ENCODE results near the gene POLR3K. TPM values are rescaled to one million over a fixed set of nuclear protein-coding genes. Genes with fewer than 3 reads are reported as not detected.
"Not testable (repeated sequence)": the region's sequence is repeated elsewhere in the genome, so short reads cannot be mapped to it uniquely, and the experiment has no call there.

Gene POLR3K
- total RNA-seq, 1 donor: 5.6 TPM

DNA sequence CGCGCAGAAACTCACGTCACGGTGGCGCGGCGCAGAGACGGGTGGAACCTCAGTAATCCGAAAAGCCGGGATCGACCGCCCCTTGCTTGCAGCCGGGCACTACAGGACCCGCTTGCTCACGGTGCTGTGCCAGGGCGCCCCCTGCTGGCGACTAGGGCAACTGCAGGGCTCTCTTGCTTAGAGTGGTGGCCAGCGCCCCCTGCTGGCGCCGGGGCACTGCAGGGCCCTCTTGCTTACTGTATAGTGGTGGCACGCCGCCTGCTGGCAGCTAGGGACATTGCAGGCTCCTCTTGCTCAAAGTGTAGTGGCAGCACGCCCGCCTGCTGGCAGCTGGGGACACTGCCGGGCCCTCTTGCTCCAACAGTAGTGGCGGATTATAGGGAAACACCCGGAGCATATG, 42.6 kb downstream of the POLR3K start:
- peak; percentile 52 for TF ChIP-seq CTCF (IDR thresholded peaks at IDR 0.05; ENCODE audit: insufficient read depth, low read depth, low read length)
- DNase-seq (ENCODE audit: low read depth); H3K4me3 ChIP-seq (ENCODE audit: low read depth, low read length): not testable (repeated sequence)

DNA sequence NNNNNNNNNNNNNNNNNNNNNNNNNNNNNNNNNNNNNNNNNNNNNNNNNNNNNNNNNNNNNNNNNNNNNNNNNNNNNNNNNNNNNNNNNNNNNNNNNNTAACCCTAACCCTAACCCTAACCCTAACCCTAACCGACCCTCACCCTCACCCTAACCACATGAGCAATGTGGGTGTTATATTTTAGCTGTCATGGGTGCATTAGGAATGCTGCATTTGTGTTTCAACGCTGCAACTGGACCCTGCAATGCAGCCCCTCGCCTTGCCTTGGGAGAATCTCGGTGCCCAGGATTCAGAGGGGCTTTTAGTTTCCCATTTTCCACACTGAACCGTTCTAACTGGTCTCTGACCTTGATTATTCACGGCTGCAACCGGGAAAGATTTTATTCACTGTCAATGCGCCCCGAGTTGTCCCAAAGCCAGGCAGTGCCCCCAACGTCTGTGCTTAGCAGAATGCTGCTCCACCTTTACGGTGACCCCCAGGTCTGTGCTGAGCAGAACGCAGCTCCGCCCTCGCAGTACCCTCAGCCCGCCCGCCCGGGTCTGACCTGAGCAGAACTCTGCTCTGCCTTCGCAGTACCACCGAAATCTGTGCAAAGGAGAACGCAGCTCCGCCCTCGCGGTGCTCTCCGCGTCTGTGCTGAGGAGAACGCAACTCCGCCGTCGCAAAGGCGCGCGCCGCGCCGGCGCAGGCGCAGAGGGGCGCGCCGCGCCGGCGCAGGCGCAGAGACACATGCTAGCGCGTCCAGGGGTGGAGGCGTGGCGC, 43.3 kb downstream of the POLR3K start:
- no peak for TF ChIP-seq CTCF (IDR thresholded peaks at IDR 0.05; ENCODE audit: insufficient read depth, low read depth, low read length)
- peak overlapping the region; percentile 58 for H3K4me3 ChIP-seq (ENCODE audit: low read depth, low read length)
- no peak for DNase-seq (ENCODE audit: low read depth)

Small RNA genes within 50 kb of the gene (small RNA-seq; reads per million reads assigned to genes)
- not detected for gene MIR6859-4
- gene Z69720.2: not detected

Other genes with a start within 250 kb of the POLR3K start
- gene SNRNP25, start 220 bp upstream of the POLR3K start, total RNA-seq: 15.5 and 22.5 TPM in 2 replicates
- 32.8 and 37.4 TPM in 2 replicates for gene RHBDF1, start 19.0 kb upstream of the POLR3K start, total RNA-seq
- gene MPG, start 24.6 kb upstream of the POLR3K start, total RNA-seq: 161 and 277 TPM in 2 replicates
- gene NPRL3, start 85.1 kb upstream of the POLR3K start, total RNA-seq: 10.6 and 13.0 TPM in 2 replicates
- not detected in 2 replicates for gene HBZ, start 99.0 kb upstream of the POLR3K start, total RNA-seq
- gene HBM, start 112.4 kb upstream of the POLR3K start, total RNA-seq: not detected in 2 replicates
- gene HBA2, start 119.3 kb upstream of the POLR3K start, total RNA-seq: not detected in 2 replicates
- gene HBA1, start 123.1 kb upstream of the POLR3K start, total RNA-seq: not detected in 2 replicates
- not detected in 2 replicates for gene HBQ1, start 126.9 kb upstream of the POLR3K start, total RNA-seq
- gene LUC7L, start 175.8 kb upstream of the POLR3K start, total RNA-seq: 44.1 and 52.7 TPM in 2 replicates
- gene FAM234A, start 181.2 kb upstream of the POLR3K start, total RNA-seq: 58.7 and 59.6 TPM in 2 replicates
- gene RGS11, start 222.3 kb upstream of the POLR3K start, total RNA-seq: 0.64 and 0.86 TPM in 2 replicates
- gene ARHGDIG, start 227.0 kb upstream of the POLR3K start, total RNA-seq: 0.32 TPM in 1 of 2 replicates, not detected in the other
- gene PDIA2, start 229.6 kb upstream of the POLR3K start, total RNA-seq: under 0.01 and 0.43 TPM in 2 replicates

Measured in fibroblast of villous mesenchyme (primary cell).